ENCODE measurements around the gene TMEM98. TPM values are rescaled to one million over a fixed set of nuclear protein-coding genes. Genes with fewer than 3 reads are reported as not detected.
"Not testable (repeated sequence)": the region's sequence is repeated elsewhere in the genome, so short reads cannot be mapped to it uniquely, and the experiment has no call there.

TMEM98 gene, protein sequence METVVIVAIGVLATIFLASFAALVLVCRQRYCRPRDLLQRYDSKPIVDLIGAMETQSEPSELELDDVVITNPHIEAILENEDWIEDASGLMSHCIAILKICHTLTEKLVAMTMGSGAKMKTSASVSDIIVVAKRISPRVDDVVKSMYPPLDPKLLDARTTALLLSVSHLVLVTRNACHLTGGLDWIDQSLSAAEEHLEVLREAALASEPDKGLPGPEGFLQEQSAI
- under 1 TPM; 0.59 to 0.76 TPM for total RNA-seq

- no peak within 1 kb of the TSS for H3K27ac Mint-ChIP-seq
- no peaks in the 10 kb centered on the region for H3K9me3 Mint-ChIP-seq
- no peaks in the 10 kb centered on the region for H3K36me3 Mint-ChIP-seq
- H3K4me1 Mint-ChIP-seq (ENCODE audit: low read depth in 2 of 2): no peaks in the 10 kb centered on the region
- H3K27me3 Mint-ChIP-seq: peaks cover 11 to 20% of the 10 kb centered on the region in 2 donors
- peak within 1 kb of the TSS; percentile 44 for H3K4me3 Mint-ChIP-seq
- DNase-seq (ENCODE audit: low spot score) (no peak), ATAC-seq (peak; percentile 49 to 59)
Observed at GRCh38 chr17:32927724-32928585, at the start of gene TMEM98. TMEM98 (plus strand) TSS chr17:32928153; CDS start chr17:32931529, 3,376 bp downstream.

- Mint-ChIP-seq H3K4me1 (ENCODE audit: low read depth in 2 of 2) (peaks cover 22 to 24% of the 10 kb centered on the region in 2 donors), H3K36me3 (no peaks in the 10 kb centered on the region), H3K4me3 (peak overlapping the region; percentile 86), H3K27me3 (peaks cover 16 to 17% of the 10 kb centered on the region in 2 donors), H3K9me3 (no peaks in the 10 kb centered on the region), H3K27ac (peak overlapping the region; percentile 82 to 84)
- DNase-seq (ENCODE audit: low spot score): no peak
- no peak for ATAC-seq
Observed at GRCh38 chr17:32878211-32878610, 49.7 kb upstream of the TMEM98 start.

DNA sequence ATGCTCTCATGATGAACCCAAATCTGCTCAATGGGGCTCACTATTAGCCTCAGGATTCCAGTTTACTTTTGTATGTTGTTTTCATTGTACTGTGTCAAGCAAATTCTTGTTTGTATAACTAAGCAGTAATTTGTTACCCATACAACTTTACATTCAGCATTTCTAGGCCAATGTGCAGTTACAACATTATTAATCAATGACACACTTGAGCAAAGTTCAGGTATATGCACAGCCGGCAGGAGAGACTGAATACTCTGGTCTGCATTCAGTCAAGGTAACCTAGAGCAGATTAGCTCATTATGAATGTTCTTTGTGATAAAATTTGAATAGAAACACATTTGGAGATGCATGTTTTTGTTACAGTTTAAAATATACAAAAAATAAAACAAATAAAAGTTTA is 48.8 kb upstream of the TMEM98 start:
- Mint-ChIP-seq H3K4me3 (no peak overlapping the region), H3K27ac (no peak overlapping the region), H3K27me3 (peaks cover 16 to 20% of the 10 kb centered on the region in 2 donors), H3K36me3 (no peaks in the 10 kb centered on the region), H3K4me1 (ENCODE audit: low read depth in 2 of 2) (peaks cover 22 to 24% of the 10 kb centered on the region in 2 donors), H3K9me3 (no peaks in the 10 kb centered on the region)
- ATAC-seq (no peak), DNase-seq (ENCODE audit: low spot score) (no peak)

DNA sequence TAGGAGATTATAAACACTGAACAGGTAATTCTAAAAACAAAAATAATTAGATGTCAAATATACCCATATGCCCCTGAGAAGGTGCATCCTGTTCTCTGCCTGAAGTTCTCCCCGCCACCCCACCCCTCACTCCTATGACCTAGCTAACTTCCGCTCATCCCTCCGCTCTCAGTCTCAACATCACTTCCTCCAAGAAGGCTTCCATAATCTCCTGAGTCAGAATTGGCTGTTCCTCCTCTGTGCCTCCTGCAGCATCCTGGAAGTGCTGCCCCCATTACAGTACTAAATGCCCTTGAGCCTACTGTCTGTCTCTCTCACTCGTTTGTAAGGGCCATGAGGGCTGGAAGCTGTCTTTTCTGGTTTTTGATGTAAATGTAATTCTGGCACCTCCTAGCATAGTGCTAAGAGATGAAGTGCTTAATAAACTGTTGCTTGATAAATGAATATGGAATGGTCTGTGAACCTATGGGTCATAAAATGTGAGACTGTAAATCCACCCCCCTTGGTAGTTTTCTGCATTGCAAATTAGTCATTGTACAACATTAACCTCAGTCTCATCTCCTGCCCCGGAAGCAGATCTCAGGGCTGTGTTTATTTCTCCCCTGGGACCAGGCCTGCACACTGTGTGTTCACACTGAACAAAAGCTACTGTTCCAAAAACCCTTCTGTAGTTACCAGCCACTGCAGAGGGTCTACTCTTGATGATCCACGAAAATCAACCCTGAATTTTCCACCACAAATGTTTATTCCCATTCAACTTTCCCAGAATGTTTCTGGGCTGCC is 47.1 kb upstream of the TMEM98 start:
- DNase-seq (ENCODE audit: low spot score) (no peak), ATAC-seq (no peak)
- H3K27ac Mint-ChIP-seq: no peak overlapping the region
- peaks cover 16 to 26% of the 10 kb centered on the region in 2 donors for H3K27me3 Mint-ChIP-seq
- no peaks in the 10 kb centered on the region for H3K36me3 Mint-ChIP-seq
- peaks cover 19 to 21% of the 10 kb centered on the region in 2 donors for H3K4me1 Mint-ChIP-seq (ENCODE audit: low read depth in 2 of 2)
- no peaks in the 10 kb centered on the region for H3K9me3 Mint-ChIP-seq
- H3K4me3 Mint-ChIP-seq: no peak overlapping the region

DNA sequence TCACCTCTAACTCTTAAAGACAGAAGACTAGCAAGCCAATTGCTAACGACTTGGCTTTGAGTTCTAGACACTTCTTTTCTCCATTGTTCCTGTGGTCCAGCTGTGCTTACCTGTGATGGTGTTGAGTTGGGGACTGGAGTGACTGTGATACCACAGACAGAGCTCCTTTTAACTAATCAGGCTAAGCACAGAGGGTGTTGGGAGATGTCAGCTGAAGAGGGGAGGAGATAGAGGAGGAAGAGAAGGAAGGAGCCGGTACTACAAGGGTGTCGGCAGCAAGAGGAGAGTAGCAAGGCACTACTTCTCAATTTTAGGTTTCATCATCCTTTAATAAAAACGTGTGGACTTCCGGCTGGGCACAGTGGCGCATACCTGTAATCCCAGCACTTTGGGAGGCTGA is 45.9 kb upstream of the TMEM98 start:
- ATAC-seq: no peak
- no peak overlapping the region for H3K27ac Mint-ChIP-seq
- H3K4me1 Mint-ChIP-seq (ENCODE audit: low read depth in 2 of 2): peaks cover 15 to 17% of the 10 kb centered on the region in 2 donors
- DNase-seq (ENCODE audit: low spot score): no peak
- H3K27me3 Mint-ChIP-seq: peaks cover 16 to 28% of the 10 kb centered on the region in 2 donors
- no peaks in the 10 kb centered on the region for H3K9me3 Mint-ChIP-seq
- no peak overlapping the region for H3K4me3 Mint-ChIP-seq
- no peaks in the 10 kb centered on the region for H3K36me3 Mint-ChIP-seq

- DNase-seq (ENCODE audit: low spot score): no peak
- H3K4me3 Mint-ChIP-seq: no peak overlapping the region
- H3K4me1 Mint-ChIP-seq (ENCODE audit: low read depth in 2 of 2): peaks cover 9 to 13% of the 10 kb centered on the region in 2 donors
- H3K9me3 Mint-ChIP-seq: no peaks in the 10 kb centered on the region
- no peak overlapping the region for H3K27ac Mint-ChIP-seq
- H3K36me3 Mint-ChIP-seq: no peaks in the 10 kb centered on the region
- H3K27me3 Mint-ChIP-seq: peaks cover 16 to 28% of the 10 kb centered on the region in 2 donors
- peak; percentile 59 to 65 for ATAC-seq
Observed at GRCh38 chr17:32882734-32883133, 45.2 kb upstream of the TMEM98 start.

- H3K4me3 Mint-ChIP-seq; ATAC-seq; H3K27ac Mint-ChIP-seq; H3K4me1 Mint-ChIP-seq (ENCODE audit: low read depth in 2 of 2); H3K9me3 Mint-ChIP-seq; H3K36me3 Mint-ChIP-seq; DNase-seq (ENCODE audit: low spot score): not testable (repeated sequence)
- peaks cover 0 to 13% of the 10 kb centered on the region in 2 donors for H3K27me3 Mint-ChIP-seq
Observed at GRCh38 chr17:32886951-32887350, 41.0 kb upstream of the TMEM98 start.

GRCh38 chr17:32887410-32887809 is 40.5 kb upstream of the TMEM98 start:
- H3K36me3 Mint-ChIP-seq; H3K9me3 Mint-ChIP-seq; H3K4me1 Mint-ChIP-seq (ENCODE audit: low read depth in 2 of 2); H3K27ac Mint-ChIP-seq; ATAC-seq; DNase-seq (ENCODE audit: low spot score); H3K4me3 Mint-ChIP-seq: not testable (repeated sequence)
- peaks cover 0 to 12% of the 10 kb centered on the region in 2 donors for H3K27me3 Mint-ChIP-seq

DNA sequence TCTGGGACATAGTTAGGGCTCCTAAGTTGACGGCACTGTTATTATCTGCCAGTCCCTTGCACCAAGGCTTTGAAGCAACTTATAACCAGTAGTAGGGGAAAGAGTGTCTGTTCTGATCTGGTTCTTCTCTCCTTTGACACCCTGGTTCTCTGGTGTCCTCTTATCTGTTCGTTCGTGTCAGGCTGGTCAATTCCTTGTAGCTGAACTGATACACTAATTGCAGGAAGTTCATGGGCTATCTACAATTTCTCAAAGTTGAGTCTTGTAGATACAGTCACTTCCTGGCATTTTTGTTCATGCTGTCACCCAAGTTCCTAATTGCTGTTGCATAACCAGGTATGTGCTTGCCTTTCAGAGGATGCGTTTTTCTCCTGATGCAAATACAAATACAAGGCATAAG is 33.7 kb upstream of the TMEM98 start:
- no peaks in the 10 kb centered on the region for H3K9me3 Mint-ChIP-seq
- H3K27me3 Mint-ChIP-seq: peaks cover 19 to 23% of the 10 kb centered on the region in 2 donors
- H3K27ac Mint-ChIP-seq: no peak overlapping the region
- no peak overlapping the region for H3K4me3 Mint-ChIP-seq
- no peaks in the 10 kb centered on the region for H3K36me3 Mint-ChIP-seq
- no peaks in the 10 kb centered on the region for H3K4me1 Mint-ChIP-seq (ENCODE audit: low read depth in 2 of 2)
- no peak for ATAC-seq
- no peak for DNase-seq (ENCODE audit: low spot score)

GRCh38 chr17:32896647-32897258 is 31.2 kb upstream of the TMEM98 start:
- no peaks in the 10 kb centered on the region for H3K4me1 Mint-ChIP-seq (ENCODE audit: low read depth in 2 of 2)
- H3K9me3 Mint-ChIP-seq: no peaks in the 10 kb centered on the region
- no peak for DNase-seq (ENCODE audit: low spot score)
- peak in 1 of 2 donors; percentile 27 for ATAC-seq
- H3K36me3 Mint-ChIP-seq: no peaks in the 10 kb centered on the region
- no peak overlapping the region for H3K27ac Mint-ChIP-seq
- no peak overlapping the region for H3K4me3 Mint-ChIP-seq
- peaks cover 19 to 23% of the 10 kb centered on the region in 2 donors for H3K27me3 Mint-ChIP-seq

DNA sequence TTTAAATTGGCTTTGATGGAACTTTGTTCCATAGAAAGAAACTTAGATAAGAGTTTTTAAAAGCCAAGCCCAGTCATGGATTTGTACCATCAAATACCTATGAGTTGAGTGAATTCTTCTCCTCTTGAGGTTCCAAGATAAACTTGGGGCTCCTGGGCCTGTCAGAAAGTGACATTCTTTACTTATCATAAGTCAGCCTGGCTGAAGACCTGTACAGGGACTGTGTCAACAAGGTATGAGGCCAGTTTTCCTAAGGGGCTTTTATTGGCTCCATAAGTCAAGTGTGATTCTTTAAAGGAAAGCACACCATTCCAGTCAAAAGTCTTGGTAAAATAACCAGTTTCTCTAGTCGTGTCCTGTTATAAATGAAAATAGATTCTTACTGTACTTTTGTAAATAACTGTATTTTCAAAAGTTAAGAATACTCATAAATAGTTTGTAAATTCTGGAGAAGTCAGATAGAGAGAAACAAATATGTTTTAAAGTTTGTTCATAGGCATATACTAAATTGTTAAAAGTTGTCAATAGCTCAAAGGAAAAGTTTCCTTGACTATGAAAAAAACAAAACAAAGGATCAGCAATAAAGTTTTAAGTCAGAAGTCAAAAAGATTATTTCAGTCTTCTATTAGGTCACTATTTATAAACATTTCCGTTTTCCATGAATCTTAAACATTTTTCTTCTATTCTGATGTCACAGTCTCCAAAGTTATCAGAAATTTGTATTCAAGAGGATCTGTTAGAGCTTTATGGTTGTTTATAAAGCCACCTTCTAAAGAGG is 28.5 kb upstream of the TMEM98 start:
- ATAC-seq (no peak), DNase-seq (ENCODE audit: low spot score) (no peak)
- Mint-ChIP-seq H3K4me1 (ENCODE audit: low read depth in 2 of 2) (peaks cover 3 to 9% of the 10 kb centered on the region in 2 donors), H3K36me3 (no peaks in the 10 kb centered on the region), H3K4me3 (no peak overlapping the region), H3K27me3 (peaks cover 19 to 24% of the 10 kb centered on the region in 2 donors), H3K27ac (no peak overlapping the region), H3K9me3 (no peaks in the 10 kb centered on the region)

- peaks cover 28 to 30% of the 10 kb centered on the region in 2 donors for H3K27me3 Mint-ChIP-seq
- no peak overlapping the region for H3K27ac Mint-ChIP-seq
- no peak for DNase-seq (ENCODE audit: low spot score)
- H3K36me3 Mint-ChIP-seq: no peaks in the 10 kb centered on the region
- H3K4me3 Mint-ChIP-seq: no peak overlapping the region
- ATAC-seq: no peak
- H3K4me1 Mint-ChIP-seq (ENCODE audit: low read depth in 2 of 2): peaks cover 3 to 18% of the 10 kb centered on the region in 2 donors
- no peaks in the 10 kb centered on the region for H3K9me3 Mint-ChIP-seq
Observed at GRCh38 chr17:32901743-32902142, 26.2 kb upstream of the TMEM98 start.

Data from natural killer cell treated with Interleukin-12 subunit alpha and Interleukin-12 subunit beta and Interleukin-15 and Interleukin-18, amount 100 ng/mL, for 72 hours (primary cell).